GM12878 (cell line): ENCODE results near the gene TIRAP.

Experiments used
- BCL3 ChIP-seq: IDR thresholded peaks from 2 replicates; pipeline ENCODE4 v1.6.1; 2011; ENCODE audit warnings: borderline replicate concordance, low read depth, mild to moderate bottlenecking, moderate library complexity, low read length; ENCODE audit not compliant: insufficient read depth, poor library complexity, severe bottlenecking
- HDGF ChIP-seq: fragments of 450-650 bp; IDR thresholded peaks from 2 replicates; pipeline ENCODE4 v1.6.1; 2016; ENCODE audit warnings: antibody characterized with exemption
- POLR2AphosphoS5 ChIP-seq: IDR thresholded peaks from 2 replicates; pipeline ENCODE4 v1.6.1; 2011; ENCODE audit warnings: mild to moderate bottlenecking, low read length, inconsistent platforms
- ZNF274 ChIP-seq: IDR thresholded peaks from one replicate; pipeline ENCODE4 v1.8.0; 2011; ENCODE audit not compliant: insufficient read length, insufficient read depth

GRCh38 chr11:126233391-126233790 lies 49.5 kb upstream of the TIRAP start:
- TF ChIP-seq ZNF274 (no peak), POLR2AphosphoS5 (no peak), HDGF (no peak), BCL3 (no peak)
